GM12864 (cell line): Measurements from ENCODE around the gene LINC00237.
A peak's percentile ranks its signal among the peaks of the same experiment; 100 is the strongest.

ENCODE experiments used
- DNase-seq: peaks from one replicate; pipeline ENCODE4 v3.0.0-alpha.2; 2011; ENCODE audit warnings: low read depth
- H3K4me3 ChIP-seq: 2 replicates; pipeline ENCODE4 v1.5.1; 2011; ENCODE audit warnings: mild to moderate bottlenecking, low read depth, low read length, control low read depth
- CTCF ChIP-seq: IDR thresholded peaks from 2 replicates; pipeline ENCODE4 v1.5.1; 2011; ENCODE audit warnings: low read depth, mild to moderate bottlenecking, moderate library complexity, low read length, control low read depth, inconsistent platforms; ENCODE audit errors: missing control alignments

The LINC00237 gene

GRCh38 chr20:21074605-21075336, 31.4 kb downstream of the LINC00237 start:
- no peak for TF ChIP-seq CTCF
- no peak overlapping the region for H3K4me3 ChIP-seq
- peak; percentile 16 for DNase-seq

DNA sequence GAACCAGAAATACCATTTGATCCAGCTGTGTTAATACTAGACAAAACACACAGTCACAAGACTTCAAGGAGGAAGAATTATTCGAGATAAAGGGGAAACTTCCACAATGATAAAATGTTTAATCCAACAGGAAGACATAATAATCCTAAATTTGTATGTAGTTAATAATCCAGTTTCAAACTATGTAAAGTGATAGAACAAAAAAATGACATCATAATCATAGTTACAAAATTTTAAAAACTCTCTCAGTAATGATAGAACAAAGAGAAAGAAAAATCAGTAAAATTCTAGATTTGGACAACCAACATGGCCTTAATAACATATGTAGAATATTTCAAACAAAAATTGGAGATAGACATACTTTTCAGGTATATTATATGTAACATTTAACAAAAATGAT, 38.9 kb downstream of the LINC00237 start:
- no peak for TF ChIP-seq CTCF
- no peak overlapping the region for H3K4me3 ChIP-seq
- no peak for DNase-seq

GRCh38 chr20:21064924-21065323, 41.2 kb downstream of the LINC00237 start:
- no peak for DNase-seq
- no peak for TF ChIP-seq CTCF
- H3K4me3 ChIP-seq, result no peak overlapping the region

DNA sequence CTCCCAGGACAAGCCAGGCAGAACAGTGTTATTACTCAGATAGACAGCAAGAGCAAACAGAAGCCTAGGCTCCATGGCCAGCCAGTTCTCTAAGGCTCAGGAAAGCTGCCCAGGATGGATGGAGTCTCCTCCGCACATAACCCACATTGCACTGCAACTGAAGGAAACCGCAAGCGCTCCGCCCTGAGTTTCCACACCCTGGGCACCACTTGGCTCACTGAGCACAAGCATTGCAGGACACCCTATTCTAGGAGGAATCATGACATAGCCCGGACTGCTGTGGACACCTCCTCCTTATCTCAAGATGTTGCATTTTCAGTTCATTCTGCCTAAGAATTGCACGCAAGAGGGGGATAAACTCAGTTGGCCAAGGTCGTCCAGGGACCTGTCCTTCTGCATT, 42.9 kb downstream of the LINC00237 start:
- DNase-seq, result no peak
- H3K4me3 ChIP-seq, result no peak overlapping the region
- no peak for TF ChIP-seq CTCF

DNA sequence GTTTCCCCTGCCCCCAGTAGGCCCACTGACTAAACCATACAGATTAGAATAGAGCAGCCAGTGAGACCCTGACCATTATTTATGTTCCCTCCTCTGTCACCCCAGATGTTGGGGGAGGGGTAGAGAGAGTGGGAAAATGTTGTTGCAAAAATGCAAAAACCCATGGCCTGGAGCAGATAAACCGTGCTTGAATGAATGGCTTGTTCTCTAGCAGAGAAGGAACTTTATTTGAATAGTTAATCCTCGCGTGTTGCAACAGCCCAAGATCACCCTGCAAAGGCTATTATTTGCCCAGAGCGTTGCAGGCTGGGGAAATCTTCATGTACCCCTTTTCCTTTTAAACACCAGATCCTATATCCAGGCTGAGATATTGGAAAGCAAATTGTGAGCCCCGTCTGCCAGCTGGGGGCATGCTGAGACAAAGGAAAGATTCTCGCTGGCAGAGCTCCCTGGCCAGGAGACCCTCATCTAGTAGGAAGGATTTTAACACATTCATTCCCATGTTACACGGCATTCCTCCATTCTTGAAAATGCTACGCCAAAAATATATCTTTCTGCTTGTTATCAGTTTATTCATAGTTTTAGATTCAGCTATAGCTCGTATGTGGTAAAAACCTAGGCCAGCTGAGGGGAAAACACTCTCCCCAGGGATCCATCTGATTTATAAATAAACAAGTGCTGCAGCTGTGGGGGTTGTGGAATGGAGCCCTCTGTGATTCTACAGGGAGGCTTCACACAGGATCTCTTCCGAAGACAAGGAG, 53.0 kb downstream of the LINC00237 start:
- H3K4me3 ChIP-seq, result no peak overlapping the region
- no peak for TF ChIP-seq CTCF
- no peak for DNase-seq

DNA sequence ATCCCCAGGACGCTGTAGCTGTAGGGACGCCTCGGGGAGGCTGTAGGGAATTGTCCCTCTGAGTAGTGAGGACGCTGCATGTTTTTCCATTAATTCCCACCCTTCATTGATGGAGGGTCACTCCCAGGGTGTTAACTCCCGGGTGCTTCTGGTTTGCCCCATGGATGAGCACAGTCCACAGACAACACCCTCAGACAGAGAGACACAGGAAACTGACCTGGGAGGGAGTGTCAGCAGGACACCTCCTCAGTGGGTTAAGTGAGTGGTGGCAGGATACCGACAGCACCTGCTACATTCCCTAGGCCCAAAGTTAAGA, 53.5 kb downstream of the LINC00237 start:
- no peak for TF ChIP-seq CTCF
- DNase-seq, result no peak
- H3K4me3 ChIP-seq, result no peak overlapping the region

DNA sequence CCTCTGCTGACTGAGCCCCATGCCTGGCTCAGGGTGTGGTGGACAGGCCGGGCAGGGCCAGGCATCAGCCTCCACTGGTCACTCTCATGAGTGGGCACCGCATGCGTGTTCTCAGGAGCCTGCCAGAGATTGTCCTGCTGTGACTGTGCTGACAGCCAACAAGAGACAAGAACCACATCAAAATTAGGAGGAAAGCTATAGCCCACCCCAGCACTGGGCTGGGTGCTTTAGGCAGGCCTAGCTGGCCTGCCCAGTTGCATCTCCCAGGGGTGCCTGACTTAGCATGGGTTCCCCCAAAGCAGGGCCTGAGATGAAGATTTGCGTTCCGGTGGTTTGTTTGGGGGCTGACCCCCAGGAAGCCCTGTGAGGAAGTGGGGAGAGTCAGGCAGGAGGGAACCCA, 53.9 kb downstream of the LINC00237 start:
- H3K4me3 ChIP-seq, result no peak overlapping the region
- DNase-seq, result no peak
- no peak for TF ChIP-seq CTCF
